Measurements from ENCODE around the gene ANKRD18A. TPM values are rescaled to one million over a fixed set of nuclear protein-coding genes. Genes with fewer than 3 reads are reported as not detected.

The ANKRD18A gene
- total and polyA plus RNA-seq, 2 of the 13 experiments (the other 11 are each of a cell fraction or from before 2014, with no cell fraction given): 5.9 to 7.6 TPM

GRCh38 chr9:38620483-38621433 lies at the start of gene ANKRD18A (continued):
- TF ChIP-seq ZNF839 (CRISPR knock-in tag; IDR thresholded peaks at IDR 0.05; ENCODE audit: borderline replicate concordance): no peak
- no peak; the same call in 1 of the 2 replicates for TF ChIP-seq MYPOP (CRISPR knock-in tag; IDR thresholded peaks at IDR 0.05)
- TF ChIP-seq ZNF562 (CRISPR knock-in tag; IDR thresholded peaks at IDR 0.05; ENCODE audit: borderline replicate concordance): peak; percentile 72; the same call in 1 of the 2 replicates
- TF ChIP-seq BATF2 (CRISPR knock-in tag; IDR thresholded peaks at IDR 0.05): peak; percentile 82
- TF ChIP-seq ZBTB46 (CRISPR knock-in tag; IDR thresholded peaks at IDR 0.05; ENCODE audit: borderline replicate concordance): 0 out of 2 replicates have a peak, but pooled peaks have one; percentile 44
- TF ChIP-seq SUZ12 (IDR thresholded peaks at IDR 0.05; ENCODE audit: low read depth, low read length): no peak
- TF ChIP-seq RCOR2 (CRISPR knock-in tag; IDR thresholded peaks at IDR 0.05): peak; percentile 61
- TF ChIP-seq HOXA3 (CRISPR knock-in tag; IDR thresholded peaks at IDR 0.05): peak; percentile 74
- no peak for TF ChIP-seq ZNF792 (CRISPR knock-in tag; IDR thresholded peaks at IDR 0.05)
- TF ChIP-seq ZFP36 (IDR thresholded peaks at IDR 0.05; ENCODE audit: borderline replicate concordance, low read depth, low read length, partially characterized antibody): no peak
- TF ChIP-seq ARNT (IDR thresholded peaks at IDR 0.05): no peak
- TF ChIP-seq SALL1 (CRISPR knock-in tag; IDR thresholded peaks at IDR 0.05): peak; percentile 40
- peak; percentile 54; the same call in 1 of the 2 replicates for TF ChIP-seq HIVEP1 (CRISPR knock-in tag; IDR thresholded peaks at IDR 0.05)
- peak; percentile 72 for TF ChIP-seq POLR2AphosphoS5 (IDR thresholded peaks at IDR 0.05; ENCODE audit: low read depth, low read length)
- TF ChIP-seq ZBTB26 (CRISPR knock-in tag; IDR thresholded peaks at IDR 0.05; ENCODE audit: borderline replicate concordance): no peak
- TF ChIP-seq ZNF737 (CRISPR knock-in tag; IDR thresholded peaks at IDR 0.05; ENCODE audit: borderline replicate concordance): no peak; the same call in 1 of the 2 replicates
- no peak for TF ChIP-seq ZNF121 (CRISPR knock-in tag; IDR thresholded peaks at IDR 0.05)
- 0 out of 2 replicates have a peak, but pooled peaks have one; percentile 20 for TF ChIP-seq ZNF234 (CRISPR knock-in tag; conservative IDR thresholded peaks at IDR 0.05)
- 0 out of 2 replicates have a peak, but pooled peaks have one; percentile 16 for TF ChIP-seq MIER2 (CRISPR knock-in tag; IDR thresholded peaks at IDR 0.05)
- TF ChIP-seq ZNF432 (CRISPR knock-in tag; IDR thresholded peaks at IDR 0.05; ENCODE audit: borderline replicate concordance): no peak
- peak; percentile 43; the same call in 1 of the 2 replicates for TF ChIP-seq LCORL (IDR thresholded peaks at IDR 0.05)
- TF ChIP-seq LCORL (CRISPR knock-in tag; IDR thresholded peaks at IDR 0.05): peak; percentile 88
- TF ChIP-seq ZBTB20 (CRISPR knock-in tag; IDR thresholded peaks at IDR 0.05; ENCODE audit: borderline replicate concordance, low read depth): 0 out of 2 replicates have a peak, but pooled peaks have one; percentile 51
- TF ChIP-seq SP140L (CRISPR knock-in tag; IDR thresholded peaks at IDR 0.05; ENCODE audit: borderline replicate concordance): no peak
- TF ChIP-seq ZNF629 (CRISPR knock-in tag; conservative IDR thresholded peaks at IDR 0.05): 0 out of 2 replicates have a peak, but pooled peaks have one; percentile 31
- TF ChIP-seq CEBPB (IDR thresholded peaks at IDR 0.05; ENCODE audit: borderline replicate concordance, low read depth, low read length): no peak
